ENCODE data around the gene VARS2.
"Not testable (repeated sequence)": the region's sequence is repeated elsewhere in the genome, so short reads cannot be mapped to it uniquely, and the experiment has no call there.

VARS2 gene

GRCh38 chr6:30962716-30963115 is 48.7 kb downstream of the VARS2 start:
- no peak for DNase-seq (ENCODE audit: low read depth in 2 of 2)

GRCh38 chr6:30963641-30964040 is 49.6 kb downstream of the VARS2 start:
- no peak for DNase-seq (ENCODE audit: low read depth in 2 of 2)

- DNase-seq (ENCODE audit: low read depth in 2 of 2): no peak
Observed at GRCh38 chr6:30964075-30964474, 50.0 kb downstream of the VARS2 start.

GRCh38 chr6:30965140-30965601 is 51.1 kb downstream of the VARS2 start:
- DNase-seq (ENCODE audit: low read depth in 2 of 2): no peak

- DNase-seq (ENCODE audit: low read depth in 2 of 2): no peak
Observed at GRCh38 chr6:30966154-30966553, 52.1 kb downstream of the VARS2 start.

GRCh38 chr6:30969171-30969570 is 55.1 kb downstream of the VARS2 start:
- DNase-seq (ENCODE audit: low read depth in 2 of 2): not testable (repeated sequence)

- DNase-seq (ENCODE audit: low read depth in 2 of 2): no peak
Observed at GRCh38 chr6:30970946-30971345, 56.9 kb downstream of the VARS2 start.

- DNase-seq (ENCODE audit: low read depth in 2 of 2): no peak
Observed at GRCh38 chr6:30972816-30973215, 58.8 kb downstream of the VARS2 start.

GRCh38 chr6:30974490-30975252 is 60.6 kb downstream of the VARS2 start:
- DNase-seq (ENCODE audit: low read depth in 2 of 2): no peak
